ENCODE data around the gene GPS1. TPM values are rescaled to one million over a fixed set of nuclear protein-coding genes. Genes with fewer than 3 reads are reported as not detected.

GPS1 gene
- total RNA-seq, 1 donor from 2014 or later, result 103 TPM

DNA sequence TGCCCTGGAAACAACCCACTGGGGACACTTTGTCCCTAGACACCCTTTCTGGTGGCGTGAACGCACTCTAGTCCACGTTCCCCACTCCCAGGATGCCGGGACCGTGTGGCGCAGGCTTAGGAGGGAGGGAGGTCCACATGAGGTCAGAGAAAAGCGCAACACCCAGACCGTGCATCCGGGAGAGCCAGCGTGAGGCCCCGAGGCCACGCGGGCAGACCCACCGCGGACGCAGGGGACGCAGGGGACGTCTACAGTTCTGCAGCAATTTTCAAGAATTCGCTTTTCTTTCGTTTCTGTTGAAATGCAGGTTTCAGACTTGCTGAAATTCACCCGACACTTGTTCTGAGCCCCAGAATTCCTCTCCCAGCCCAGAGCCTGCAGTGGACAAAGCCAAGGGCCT, 4.8 kb upstream of the GPS1 start:
- Mint-ChIP-seq H3K9me3 (no peaks in the 10 kb centered on the region), H3K4me3 (ENCODE audit: low read depth) (peak overlapping the region; percentile 17), H3K4me1 (ENCODE audit: low read depth) (peaks cover 7% of the 10 kb centered on the region), H3K27ac (no peak overlapping the region), H3K27me3 (ENCODE audit: low read depth) (no peaks in the 10 kb centered on the region), H3K36me3 (ENCODE audit: low read depth) (peaks cover 5% of the 10 kb centered on the region)
- no peak for DNase-seq (ENCODE audit: low spot score)
- intact Hi-C loops (cut with micrococcal nuclease), result no loop called here

GRCh38 chr17:82047379-82047778, 4.3 kb upstream of the GPS1 start:
- DNase-seq (ENCODE audit: low spot score), result no peak
- Mint-ChIP-seq H3K9me3 (no peaks in the 10 kb centered on the region), H3K27ac (no peak overlapping the region)

GRCh38 chr17:82047914-82048570, 3.7 kb upstream of the GPS1 start:
- no peaks in the 10 kb centered on the region for H3K9me3 Mint-ChIP-seq
- H3K4me1 Mint-ChIP-seq (ENCODE audit: low read depth), result peaks cover 7% of the 10 kb centered on the region
- DNase-seq (ENCODE audit: low spot score), result no peak
- H3K36me3 Mint-ChIP-seq (ENCODE audit: low read depth), result peaks cover 5% of the 10 kb centered on the region
- intact Hi-C loops (cut with micrococcal nuclease), result no loop called here
- no peak overlapping the region for H3K4me3 Mint-ChIP-seq (ENCODE audit: low read depth)
- no peak overlapping the region for H3K27ac Mint-ChIP-seq
- H3K27me3 Mint-ChIP-seq (ENCODE audit: low read depth), result no peaks in the 10 kb centered on the region

More at GRCh38 chr17:82047379-82047778, 4.3 kb upstream of the GPS1 start:
- H3K36me3 Mint-ChIP-seq (ENCODE audit: low read depth), result peaks cover 5% of the 10 kb centered on the region
- H3K4me3 Mint-ChIP-seq (ENCODE audit: low read depth), result no peak overlapping the region
- H3K4me1 Mint-ChIP-seq (ENCODE audit: low read depth), result peaks cover 7% of the 10 kb centered on the region
- intact Hi-C loops (cut with micrococcal nuclease), result no loop called here
- no peaks in the 10 kb centered on the region for H3K27me3 Mint-ChIP-seq (ENCODE audit: low read depth)

DNA sequence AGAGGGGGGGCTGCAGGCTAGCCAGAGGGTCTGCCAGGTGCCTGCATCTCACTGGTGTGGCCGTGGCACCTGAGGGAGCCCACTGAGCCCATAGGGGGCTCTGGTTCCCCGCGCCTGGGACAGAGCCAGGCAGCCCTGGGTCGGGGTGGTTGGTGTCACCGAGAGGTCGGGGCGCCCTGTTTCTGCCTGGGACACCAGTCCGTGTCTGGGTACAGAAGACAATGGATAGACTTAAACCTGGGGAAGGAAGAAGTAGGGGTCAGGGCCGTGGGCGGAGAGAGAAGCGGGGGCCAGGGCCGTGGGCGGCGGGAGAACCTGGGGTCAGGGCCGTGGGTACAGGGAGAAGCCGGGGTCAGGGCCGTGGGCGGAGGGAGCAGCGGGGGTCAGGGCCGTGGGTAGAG, 3.1 kb upstream of the GPS1 start:
- Mint-ChIP-seq H3K27ac (no peak overlapping the region), H3K27me3 (ENCODE audit: low read depth) (no peaks in the 10 kb centered on the region), H3K9me3 (no peaks in the 10 kb centered on the region), H3K36me3 (ENCODE audit: low read depth) (peaks cover 5% of the 10 kb centered on the region), H3K4me3 (ENCODE audit: low read depth) (peak overlapping the region; percentile 21), H3K4me1 (ENCODE audit: low read depth) (peaks cover 7% of the 10 kb centered on the region)
- intact Hi-C loops (cut with micrococcal nuclease), result no loop called here
- DNase-seq (ENCODE audit: low spot score), result no peak

- Mint-ChIP-seq H3K4me3 (ENCODE audit: low read depth) (peak overlapping the region; percentile 37), H3K36me3 (ENCODE audit: low read depth) (peaks cover 5% of the 10 kb centered on the region), H3K27ac (no peak overlapping the region), H3K4me1 (ENCODE audit: low read depth) (peaks cover 7% of the 10 kb centered on the region), H3K9me3 (no peaks in the 10 kb centered on the region), H3K27me3 (ENCODE audit: low read depth) (no peaks in the 10 kb centered on the region)
- intact Hi-C loops (cut with micrococcal nuclease), result no loop called here
- DNase-seq (ENCODE audit: low spot score), result no peak
Measured at GRCh38 chr17:82049106-82049505, 2.6 kb upstream of the GPS1 start.

DNA sequence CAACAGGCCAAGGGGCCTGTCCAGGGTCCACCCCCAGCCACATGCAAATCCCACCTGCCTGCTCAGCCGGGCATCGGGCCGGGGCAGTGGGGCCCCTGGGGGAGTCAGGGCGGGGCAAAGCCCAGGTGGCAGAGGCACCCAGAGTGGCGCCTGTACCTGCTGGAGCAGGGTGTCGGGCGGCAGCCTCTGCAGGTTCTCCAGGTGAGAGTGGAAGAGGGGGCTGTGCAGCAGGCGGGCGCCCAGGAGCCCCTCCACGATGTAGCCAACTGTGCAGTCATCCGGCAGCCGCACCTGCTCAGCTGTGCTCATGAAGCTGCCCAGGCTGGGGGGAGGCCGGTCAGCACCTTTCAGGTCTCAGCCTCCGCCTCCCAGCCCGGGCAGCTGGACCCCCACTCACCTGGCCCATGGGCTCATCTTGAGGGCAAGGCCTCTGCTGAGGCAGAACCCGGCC, 2.2 kb upstream of the GPS1 start:
- no peaks in the 10 kb centered on the region for H3K27me3 Mint-ChIP-seq (ENCODE audit: low read depth)
- peaks cover 5% of the 10 kb centered on the region for H3K36me3 Mint-ChIP-seq (ENCODE audit: low read depth)
- intact Hi-C loops (cut with micrococcal nuclease), result no loop called here
- DNase-seq (ENCODE audit: low spot score), result no peak
- H3K27ac Mint-ChIP-seq, result no peak overlapping the region
- peaks cover 7% of the 10 kb centered on the region for H3K4me1 Mint-ChIP-seq (ENCODE audit: low read depth)
- H3K4me3 Mint-ChIP-seq (ENCODE audit: low read depth), result no peak overlapping the region
- H3K9me3 Mint-ChIP-seq, result no peaks in the 10 kb centered on the region

DNA sequence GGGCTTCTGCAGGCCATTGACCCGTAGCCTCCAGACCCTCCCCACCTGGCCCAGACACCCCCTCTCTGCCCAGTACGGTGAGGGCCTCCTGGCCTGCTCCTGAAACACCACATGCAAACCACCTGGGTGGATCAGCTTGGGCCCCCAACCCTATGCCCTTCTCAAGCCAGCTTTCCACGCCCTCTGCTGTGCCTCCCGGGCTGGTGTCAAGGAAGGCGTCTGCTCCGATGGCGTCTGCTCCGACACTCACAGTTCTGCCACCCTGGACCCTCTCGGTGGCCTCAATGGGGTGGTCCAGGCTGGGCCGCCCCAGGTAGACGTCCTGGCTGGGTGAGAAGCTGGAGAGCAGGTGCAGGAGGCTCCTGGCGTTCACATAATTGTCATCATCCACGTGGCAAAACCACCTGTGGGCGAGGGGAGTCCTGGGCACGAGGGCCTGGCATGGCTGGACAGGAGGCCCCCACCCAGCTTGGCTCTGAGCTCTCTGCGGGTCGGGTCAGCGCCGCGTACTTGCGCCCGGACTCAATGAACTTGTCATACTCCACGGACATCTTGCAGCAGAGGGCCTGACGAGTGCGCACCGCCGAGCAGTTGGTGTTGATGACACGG, 1.4 kb upstream of the GPS1 start:
- Mint-ChIP-seq H3K9me3 (no peaks in the 10 kb centered on the region), H3K36me3 (ENCODE audit: low read depth) (peaks cover 10% of the 10 kb centered on the region), H3K4me3 (ENCODE audit: low read depth) (peak overlapping the region; percentile 87), H3K4me1 (ENCODE audit: low read depth) (peaks cover 7% of the 10 kb centered on the region), H3K27ac (peak overlapping the region; percentile 76), H3K27me3 (ENCODE audit: low read depth) (no peaks in the 10 kb centered on the region)
- intact Hi-C loops (cut with micrococcal nuclease), result no loop called here
- DNase-seq (ENCODE audit: low spot score), result no peak

GRCh38 chr17:82050761-82051641, 697 bp upstream of the GPS1 start:
- H3K27ac Mint-ChIP-seq, result peak overlapping the region; percentile 76
- H3K27me3 Mint-ChIP-seq (ENCODE audit: low read depth), result no peaks in the 10 kb centered on the region
- H3K4me3 Mint-ChIP-seq (ENCODE audit: low read depth), result peak overlapping the region; percentile 87
- H3K4me1 Mint-ChIP-seq (ENCODE audit: low read depth), result peaks cover 7% of the 10 kb centered on the region
- intact Hi-C loops (cut with micrococcal nuclease), result no loop called here
- H3K9me3 Mint-ChIP-seq, result no peaks in the 10 kb centered on the region
- no peak for DNase-seq (ENCODE audit: low spot score)
- peaks cover 10% of the 10 kb centered on the region for H3K36me3 Mint-ChIP-seq (ENCODE audit: low read depth)

GRCh38 chr17:82052638-82053059, 951 bp downstream of the GPS1 start:
- no peak for DNase-seq (ENCODE audit: low spot score)
- H3K36me3 Mint-ChIP-seq (ENCODE audit: low read depth), result peaks cover 11% of the 10 kb centered on the region
- H3K4me3 Mint-ChIP-seq (ENCODE audit: low read depth), result peak overlapping the region; percentile 76
- intact Hi-C loops (cut with micrococcal nuclease), result no loop called here
- no peaks in the 10 kb centered on the region for H3K9me3 Mint-ChIP-seq
- no peaks in the 10 kb centered on the region for H3K27me3 Mint-ChIP-seq (ENCODE audit: low read depth)
- H3K27ac Mint-ChIP-seq, result no peak overlapping the region
- peaks cover 3% of the 10 kb centered on the region for H3K4me1 Mint-ChIP-seq (ENCODE audit: low read depth)

- peaks cover 15% of the 10 kb centered on the region for H3K36me3 Mint-ChIP-seq (ENCODE audit: low read depth)
- intact Hi-C loops (cut with micrococcal nuclease), result no loop called here
Measured at GRCh38 chr17:82053130-82053529, 1.4 kb downstream of the GPS1 start.

GRCh38 chr17:82053556-82054263, 2.0 kb downstream of the GPS1 start:
- no peak overlapping the region for H3K27ac Mint-ChIP-seq
- intact Hi-C loops (cut with micrococcal nuclease), result no loop called here
- peak overlapping the region; percentile 76 for H3K4me3 Mint-ChIP-seq (ENCODE audit: low read depth)
- no peak for DNase-seq (ENCODE audit: low spot score)
- H3K9me3 Mint-ChIP-seq, result no peaks in the 10 kb centered on the region
- no peaks in the 10 kb centered on the region for H3K27me3 Mint-ChIP-seq (ENCODE audit: low read depth)
- peaks cover 3% of the 10 kb centered on the region for H3K4me1 Mint-ChIP-seq (ENCODE audit: low read depth)
- peaks cover 15% of the 10 kb centered on the region for H3K36me3 Mint-ChIP-seq (ENCODE audit: low read depth)

More at GRCh38 chr17:82053130-82053529, 1.4 kb downstream of the GPS1 start:
- H3K4me1 Mint-ChIP-seq (ENCODE audit: low read depth), result peaks cover 3% of the 10 kb centered on the region
- DNase-seq (ENCODE audit: low spot score), result no peak
- H3K27me3 Mint-ChIP-seq (ENCODE audit: low read depth), result no peaks in the 10 kb centered on the region
- H3K27ac Mint-ChIP-seq, result no peak overlapping the region
- no peaks in the 10 kb centered on the region for H3K9me3 Mint-ChIP-seq
- H3K4me3 Mint-ChIP-seq (ENCODE audit: low read depth), result peak overlapping the region; percentile 76

DNA sequence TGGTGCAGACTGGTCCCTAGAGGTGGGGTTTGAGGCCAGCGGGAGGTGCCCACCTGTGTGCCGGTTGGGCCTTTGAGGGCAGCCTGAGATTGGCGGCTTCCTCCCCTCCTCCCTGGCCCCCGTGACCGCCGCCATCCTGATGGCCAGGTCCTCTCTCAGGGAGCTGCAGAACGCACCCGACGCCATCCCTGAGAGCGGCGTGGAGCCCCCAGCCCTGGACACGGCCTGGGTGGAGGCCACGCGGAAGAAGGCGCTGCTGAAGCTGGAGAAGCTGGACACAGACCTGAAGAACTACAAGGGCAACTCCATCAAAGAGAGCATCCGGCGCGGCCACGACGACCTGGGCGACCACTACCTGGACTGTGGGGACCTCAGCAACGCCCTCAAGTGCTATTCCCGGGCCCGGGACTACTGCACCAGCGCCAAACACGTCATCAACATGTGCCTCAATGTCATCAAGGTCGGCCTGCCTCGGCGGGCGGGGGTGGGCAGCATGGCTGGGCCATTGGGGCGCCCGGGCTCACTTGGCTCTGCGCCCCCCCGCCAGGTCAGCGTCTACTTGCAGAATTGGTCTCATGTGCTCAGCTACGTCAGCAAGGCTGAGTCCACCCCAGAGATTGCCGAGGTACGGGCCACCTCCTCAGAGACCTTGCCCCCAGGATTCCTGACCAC, 2.8 kb downstream of the GPS1 start:
- intact Hi-C loops (cut with micrococcal nuclease), result no loop called here
- Mint-ChIP-seq H3K9me3 (no peaks in the 10 kb centered on the region), H3K27me3 (ENCODE audit: low read depth) (no peaks in the 10 kb centered on the region), H3K4me1 (ENCODE audit: low read depth) (peaks cover 3% of the 10 kb centered on the region), H3K36me3 (ENCODE audit: low read depth) (peaks cover 17% of the 10 kb centered on the region), H3K27ac (no peak overlapping the region), H3K4me3 (ENCODE audit: low read depth) (peak overlapping the region; percentile 39)
- DNase-seq (ENCODE audit: low spot score), result no peak
